Measurements from ENCODE around the gene BANK1. TPM values are rescaled to one million over a fixed set of nuclear protein-coding genes. Genes with fewer than 3 reads are reported as not detected.

Gene BANK1
- total RNA-seq, 1 experiment from 2014 or later = 1.1 TPM

DNA sequence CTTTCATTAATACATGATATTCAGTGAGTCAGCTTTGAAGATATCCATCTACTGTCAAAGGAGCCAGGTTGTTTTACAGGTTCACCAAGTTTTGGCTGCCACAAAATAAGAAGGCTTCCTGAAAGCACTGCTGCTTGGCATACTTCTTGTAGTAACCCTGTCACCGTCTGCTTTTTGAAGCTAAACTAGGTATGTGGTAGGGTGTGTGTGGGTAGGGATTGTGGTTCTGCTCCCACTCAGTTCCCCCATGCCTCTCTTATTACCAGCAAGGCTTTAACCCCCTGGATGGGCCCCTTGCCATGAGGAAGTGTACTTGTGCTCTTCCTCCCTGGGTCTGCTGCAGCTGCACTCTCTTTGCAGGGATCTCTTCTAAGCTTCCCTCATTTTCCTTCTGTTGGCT, 191.2 kb downstream of the BANK1 start:
- peaks cover 3% of the 10 kb centered on the region in 2 experiments; a peak in 3 of 5 replicates for H3K9me3 Mint-ChIP-seq
- H3K4ac ChIP-seq (ENCODE audit: low read depth, low read length) = no peak overlapping the region
- H2BK5ac ChIP-seq (ENCODE audit: insufficient read length, low read length) = no peak overlapping the region
- H2BK120ac ChIP-seq (ENCODE audit: low read depth, low read length, poor library complexity, severe bottlenecking) = no peak overlapping the region
- H4K91ac ChIP-seq (ENCODE audit: insufficient read length, low read depth, low read length) = no peak overlapping the region
- H3K4me3 Mint-ChIP-seq = no peak overlapping the region
- no peaks in the 10 kb centered on the region for H3K79me2 ChIP-seq (ENCODE audit: insufficient read depth, low read length)
- no peak overlapping the region for H3K14ac ChIP-seq (ENCODE audit: insufficient read depth, low read length)
- H3K27ac Mint-ChIP-seq = peak overlapping the region in 2 of 3 experiments; percentile 16 to 77; a peak in 2 of 7 replicates
- no peak overlapping the region for H2AFZ ChIP-seq (ENCODE audit: low read length)
- no peak overlapping the region for H4K8ac ChIP-seq (replicated peaks; ENCODE audit: insufficient read length, low read depth, low read length)
- H3K9me3 ChIP-seq (ENCODE audit: control insufficient read depth, low read depth, low read length) = no peaks in the 10 kb centered on the region
- H3K4me1 Mint-ChIP-seq = peaks cover 10 to 14% of the 10 kb centered on the region in 2 experiments
- no peaks in the 10 kb centered on the region for H3K27me3 ChIP-seq (ENCODE audit: insufficient read depth, low read length)
- H4K5ac ChIP-seq (ENCODE audit: insufficient read length, low read depth, low read length) = no peak overlapping the region
- H3K23me2 ChIP-seq (ENCODE audit: insufficient read length, low read depth, low read length, poor library complexity, severe bottlenecking) = no peaks in the 10 kb centered on the region
- no peak for DNase-seq
- H3K18ac ChIP-seq (ENCODE audit: insufficient read length, low read depth, low read length) = no peak overlapping the region
- H2BK12ac ChIP-seq (ENCODE audit: insufficient read length, low read depth, low read length) = no peak overlapping the region
- H3K27me3 Mint-ChIP-seq (ENCODE audit: low read depth) = no peaks in the 10 kb centered on the region
- no peak overlapping the region for H3K27ac ChIP-seq (ENCODE audit: insufficient read length, low read depth, low read length)
- no peak overlapping the region for H2BK15ac ChIP-seq (ENCODE audit: low read depth, low read length)
- H2BK20ac ChIP-seq (ENCODE audit: low read depth, low read length, poor library complexity, severe bottlenecking) = no peak overlapping the region
- H3K36me3 Mint-ChIP-seq (ENCODE audit: insufficient read depth in 1 of 3, low read depth in 3 of 3) = peaks cover 0 to 5% (median 3%) of the 10 kb centered on the region in 3 experiments; a peak in 4 of 7 replicates
- no peak overlapping the region for H2AK5ac ChIP-seq (ENCODE audit: insufficient read length, low read length)
- no peaks in the 10 kb centered on the region for H4K20me1 ChIP-seq (ENCODE audit: control insufficient read depth, insufficient read depth, insufficient read length)
- H3K56ac ChIP-seq (ENCODE audit: insufficient read length, low read depth, low read length) = no peak overlapping the region
- no peak overlapping the region for H3K9ac ChIP-seq (ENCODE audit: extremely low read depth, insufficient read length, low read length)
- no peak overlapping the region for H3K4me2 ChIP-seq (ENCODE audit: insufficient read depth, insufficient read length, low read length)
- TF ChIP-seq, protein P1, sequence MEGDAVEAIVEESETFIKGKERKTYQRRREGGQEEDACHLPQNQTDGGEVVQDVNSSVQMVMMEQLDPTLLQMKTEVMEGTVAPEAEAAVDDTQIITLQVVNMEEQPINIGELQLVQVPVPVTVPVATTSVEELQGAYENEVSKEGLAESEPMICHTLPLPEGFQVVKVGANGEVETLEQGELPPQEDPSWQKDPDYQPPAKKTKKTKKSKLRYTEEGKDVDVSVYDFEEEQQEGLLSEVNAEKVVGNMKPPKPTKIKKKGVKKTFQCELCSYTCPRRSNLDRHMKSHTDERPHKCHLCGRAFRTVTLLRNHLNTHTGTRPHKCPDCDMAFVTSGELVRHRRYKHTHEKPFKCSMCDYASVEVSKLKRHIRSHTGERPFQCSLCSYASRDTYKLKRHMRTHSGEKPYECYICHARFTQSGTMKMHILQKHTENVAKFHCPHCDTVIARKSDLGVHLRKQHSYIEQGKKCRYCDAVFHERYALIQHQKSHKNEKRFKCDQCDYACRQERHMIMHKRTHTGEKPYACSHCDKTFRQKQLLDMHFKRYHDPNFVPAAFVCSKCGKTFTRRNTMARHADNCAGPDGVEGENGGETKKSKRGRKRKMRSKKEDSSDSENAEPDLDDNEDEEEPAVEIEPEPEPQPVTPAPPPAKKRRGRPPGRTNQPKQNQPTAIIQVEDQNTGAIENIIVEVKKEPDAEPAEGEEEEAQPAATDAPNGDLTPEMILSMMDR (conservative IDR thresholded peaks at IDR 0.05) = no peak
- no CpG with 5 or more reads among the region's 1 CpG for WGBS (ENCODE audit: extremely low coverage, insufficient read length, low lambda C conversion rate)
- no peak overlapping the region for H3T11ph ChIP-seq (ENCODE audit: low read length)
- H3K4me1 ChIP-seq (ENCODE audit: insufficient read depth, low read length) = no peaks in the 10 kb centered on the region
- H3K79me1 ChIP-seq (ENCODE audit: insufficient read depth, low read depth, low read length, poor library complexity, severe bottlenecking) = no peaks in the 10 kb centered on the region
- H3K23ac ChIP-seq (ENCODE audit: insufficient read length, low read depth, low read length) = no peak overlapping the region

Measured in H9 (cell line).